Activated CD4-positive, alpha-beta T cell treated with anti-CD3 and anti-CD28 coated beads, Interleukin-2, amount 50 U/mL, for 1 hour (primary cell): ENCODE results near the gene LILRA6.
"Not testable (repeated sequence)": the region's sequence is repeated elsewhere in the genome, so short reads cannot be mapped to it uniquely, and the experiment has no call there.

ENCODE experiments used
- DNase-seq: peaks from one replicate; pipeline ENCODE4 v3.0.0-alpha.2; 2020

The LILRA6 gene

GRCh38 chr19:54206030-54206830 is 36.4 kb downstream of the LILRA6 start:
- no peak for DNase-seq

- DNase-seq, result no peak
Measured at GRCh38 chr19:54204767-54205468, 37.7 kb downstream of the LILRA6 start.

- DNase-seq, result no peak
Measured at GRCh38 chr19:54203151-54203611, 39.4 kb downstream of the LILRA6 start.

GRCh38 chr19:54201980-54202379 is 40.6 kb downstream of the LILRA6 start:
- no peak for DNase-seq

- no peak for DNase-seq
Measured at GRCh38 chr19:54201172-54201701, 41.4 kb downstream of the LILRA6 start.

GRCh38 chr19:54199401-54199800 is 43.2 kb downstream of the LILRA6 start:
- DNase-seq, result no peak

- no peak for DNase-seq
Measured at GRCh38 chr19:54197121-54197520, 45.5 kb downstream of the LILRA6 start.

- DNase-seq, result no peak
Measured at GRCh38 chr19:54196536-54196935, 46.1 kb downstream of the LILRA6 start.

GRCh38 chr19:54194463-54194862 is 48.1 kb downstream of the LILRA6 start:
- DNase-seq, result not testable (repeated sequence)

GRCh38 chr19:54193011-54193410 is 49.6 kb downstream of the LILRA6 start:
- DNase-seq, result no peak

GRCh38 chr19:54191811-54192453 is 50.7 kb downstream of the LILRA6 start:
- no peak for DNase-seq

- peak; percentile 81 for DNase-seq
Measured at GRCh38 chr19:54191011-54191810, 51.4 kb downstream of the LILRA6 start, which contains the start of gene TSEN34. TSS of gene TSEN34 (plus strand) at chr19:54191308. CDS start at chr19:54191365, 57 bp downstream.

- DNase-seq, result peak; percentile 100
Measured at GRCh38 chr19:54190503-54191010, 52.0 kb downstream of the LILRA6 start.

- DNase-seq, result peak; percentile 100
Measured at GRCh38 chr19:54189735-54190502, 52.7 kb downstream of the LILRA6 start.

- DNase-seq, result no peak
Measured at GRCh38 chr19:54189145-54189734, 53.4 kb downstream of the LILRA6 start, which contains the start of gene MBOAT7. TSS of gene MBOAT7 (minus strand) at chr19:54189580. CDS start at chr19:54188508, 1,072 bp downstream.

- peak; percentile 56 for DNase-seq
Measured at GRCh38 chr19:54188215-54188871, 54.2 kb downstream of the LILRA6 start.

- no peak for DNase-seq
Measured at GRCh38 chr19:54186934-54187381, 55.6 kb downstream of the LILRA6 start.
